SK-N-SH treated with all-trans-retinoic acid at 6 μM for 48 hours (cell line): ENCODE results near the gene ABCC4.

Experiments used
- OSR1 ChIP-seq: fragments of 250-450 bp; sonication (Bioruptor Pico); IDR thresholded peaks from 2 replicates; pipeline ENCODE4 v1.8.0; 2022; ENCODE audit warnings: moderate library complexity, mild to moderate bottlenecking, inconsistent platforms
- RARB ChIP-seq: fragments of 250-450 bp; sonication (Bioruptor Pico); IDR thresholded peaks from 2 replicates; pipeline ENCODE4 v1.8.0; 2021; ENCODE audit warnings: mild to moderate bottlenecking, moderate library complexity
- SNAI2 ChIP-seq: fragments of 250-450 bp; sonication (Bioruptor Pico); IDR thresholded peaks from 2 replicates; pipeline ENCODE4 v1.5.0; 2020; ENCODE audit warnings: mild to moderate bottlenecking, moderate library complexity
- ZFP3 ChIP-seq: fragments of 250-450 bp; sonication (Bioruptor Pico); IDR thresholded peaks from 2 replicates; pipeline ENCODE4 v1.5.0; 2020; ENCODE audit warnings: mild to moderate bottlenecking, moderate library complexity
- ZFP30 ChIP-seq: fragments of 450-650 bp; formaldehyde crosslinking; IDR thresholded peaks from 2 replicates; pipeline ENCODE4 v1.5.0; 2022; ENCODE audit warnings: mild to moderate bottlenecking, moderate library complexity
- ZNF565 ChIP-seq: fragments of 450-650 bp; formaldehyde crosslinking; conservative IDR thresholded peaks from 2 replicates; pipeline ENCODE4 v1.5.0; 2020; ENCODE audit warnings: low read depth, mild to moderate bottlenecking, moderate library complexity
- ZNF8 ChIP-seq: fragments of 450-650 bp; formaldehyde crosslinking; IDR thresholded peaks from 2 replicates; pipeline ENCODE4 v1.5.0; 2020; ENCODE audit warnings: mild to moderate bottlenecking, moderate library complexity
- TF ChIP-seq, protein P1 (sequence below): fragments of 250-450 bp; sonication (Bioruptor Pico); IDR thresholded peaks from 2 replicates; pipeline ENCODE4 v1.8.0; 2020; ENCODE audit warnings: mild to moderate bottlenecking, moderate library complexity, borderline replicate concordance
- TF ChIP-seq, protein P2 (sequence below): fragments of 250-450 bp; sonication (Bioruptor Pico); IDR thresholded peaks from 2 replicates; pipeline ENCODE4 v1.5.1; 2020; ENCODE audit warnings: low read depth, mild to moderate bottlenecking, moderate library complexity
- TF ChIP-seq, protein P3 (sequence below): fragments of 250-450 bp; sonication (Bioruptor Pico); IDR thresholded peaks from 2 replicates; pipeline ENCODE4 v1.5.0; 2020; ENCODE audit warnings: mild to moderate bottlenecking, moderate library complexity

DNA sequence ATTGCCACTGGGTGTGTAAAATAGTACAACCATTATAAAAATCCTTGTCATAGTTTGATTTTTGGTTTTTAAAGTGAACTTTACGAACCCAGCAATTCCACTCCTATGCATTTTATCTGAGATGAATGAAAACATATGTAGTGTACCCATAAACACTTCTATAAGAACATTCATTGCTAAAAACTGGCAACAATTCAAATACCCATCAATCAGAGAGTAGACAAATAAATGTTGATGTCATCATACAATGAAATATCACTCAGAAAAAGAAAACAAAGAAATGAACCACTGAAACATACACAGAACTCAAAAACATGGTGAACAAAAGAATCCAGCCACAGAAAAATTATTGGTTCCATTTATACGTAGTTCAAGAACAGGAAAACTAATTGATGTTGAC lies 202.3 kb downstream of the ABCC4 start:
- TF ChIP-seq ZFP3 (CRISPR knock-in tag) (no peak), ZNF565 (no peak), ZFP30 (CRISPR knock-in tag) (no peak), OSR1 (CRISPR knock-in tag) (no peak), SNAI2 (CRISPR knock-in tag) (no peak), ZNF8 (no peak), RARB (CRISPR knock-in tag) (no peak)
- TF ChIP-seq, protein P1, sequence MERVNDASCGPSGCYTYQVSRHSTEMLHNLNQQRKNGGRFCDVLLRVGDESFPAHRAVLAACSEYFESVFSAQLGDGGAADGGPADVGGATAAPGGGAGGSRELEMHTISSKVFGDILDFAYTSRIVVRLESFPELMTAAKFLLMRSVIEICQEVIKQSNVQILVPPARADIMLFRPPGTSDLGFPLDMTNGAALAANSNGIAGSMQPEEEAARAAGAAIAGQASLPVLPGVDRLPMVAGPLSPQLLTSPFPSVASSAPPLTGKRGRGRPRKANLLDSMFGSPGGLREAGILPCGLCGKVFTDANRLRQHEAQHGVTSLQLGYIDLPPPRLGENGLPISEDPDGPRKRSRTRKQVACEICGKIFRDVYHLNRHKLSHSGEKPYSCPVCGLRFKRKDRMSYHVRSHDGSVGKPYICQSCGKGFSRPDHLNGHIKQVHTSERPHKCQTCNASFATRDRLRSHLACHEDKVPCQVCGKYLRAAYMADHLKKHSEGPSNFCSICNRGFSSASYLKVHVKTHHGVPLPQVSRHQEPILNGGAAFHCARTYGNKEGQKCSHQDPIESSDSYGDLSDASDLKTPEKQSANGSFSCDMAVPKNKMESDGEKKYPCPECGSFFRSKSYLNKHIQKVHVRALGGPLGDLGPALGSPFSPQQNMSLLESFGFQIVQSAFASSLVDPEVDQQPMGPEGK (CRISPR knock-in tag): no peak
- TF ChIP-seq, protein P2, sequence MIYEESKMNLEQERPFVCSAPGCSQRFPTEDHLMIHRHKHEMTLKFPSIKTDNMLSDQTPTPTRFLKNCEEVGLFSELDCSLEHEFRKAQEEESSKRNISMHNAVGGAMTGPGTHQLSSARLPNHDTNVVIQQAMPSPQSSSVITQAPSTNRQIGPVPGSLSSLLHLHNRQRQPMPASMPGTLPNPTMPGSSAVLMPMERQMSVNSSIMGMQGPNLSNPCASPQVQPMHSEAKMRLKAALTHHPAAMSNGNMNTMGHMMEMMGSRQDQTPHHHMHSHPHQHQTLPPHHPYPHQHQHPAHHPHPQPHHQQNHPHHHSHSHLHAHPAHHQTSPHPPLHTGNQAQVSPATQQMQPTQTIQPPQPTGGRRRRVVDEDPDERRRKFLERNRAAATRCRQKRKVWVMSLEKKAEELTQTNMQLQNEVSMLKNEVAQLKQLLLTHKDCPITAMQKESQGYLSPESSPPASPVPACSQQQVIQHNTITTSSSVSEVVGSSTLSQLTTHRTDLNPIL: no peak
- TF ChIP-seq, protein P3, sequence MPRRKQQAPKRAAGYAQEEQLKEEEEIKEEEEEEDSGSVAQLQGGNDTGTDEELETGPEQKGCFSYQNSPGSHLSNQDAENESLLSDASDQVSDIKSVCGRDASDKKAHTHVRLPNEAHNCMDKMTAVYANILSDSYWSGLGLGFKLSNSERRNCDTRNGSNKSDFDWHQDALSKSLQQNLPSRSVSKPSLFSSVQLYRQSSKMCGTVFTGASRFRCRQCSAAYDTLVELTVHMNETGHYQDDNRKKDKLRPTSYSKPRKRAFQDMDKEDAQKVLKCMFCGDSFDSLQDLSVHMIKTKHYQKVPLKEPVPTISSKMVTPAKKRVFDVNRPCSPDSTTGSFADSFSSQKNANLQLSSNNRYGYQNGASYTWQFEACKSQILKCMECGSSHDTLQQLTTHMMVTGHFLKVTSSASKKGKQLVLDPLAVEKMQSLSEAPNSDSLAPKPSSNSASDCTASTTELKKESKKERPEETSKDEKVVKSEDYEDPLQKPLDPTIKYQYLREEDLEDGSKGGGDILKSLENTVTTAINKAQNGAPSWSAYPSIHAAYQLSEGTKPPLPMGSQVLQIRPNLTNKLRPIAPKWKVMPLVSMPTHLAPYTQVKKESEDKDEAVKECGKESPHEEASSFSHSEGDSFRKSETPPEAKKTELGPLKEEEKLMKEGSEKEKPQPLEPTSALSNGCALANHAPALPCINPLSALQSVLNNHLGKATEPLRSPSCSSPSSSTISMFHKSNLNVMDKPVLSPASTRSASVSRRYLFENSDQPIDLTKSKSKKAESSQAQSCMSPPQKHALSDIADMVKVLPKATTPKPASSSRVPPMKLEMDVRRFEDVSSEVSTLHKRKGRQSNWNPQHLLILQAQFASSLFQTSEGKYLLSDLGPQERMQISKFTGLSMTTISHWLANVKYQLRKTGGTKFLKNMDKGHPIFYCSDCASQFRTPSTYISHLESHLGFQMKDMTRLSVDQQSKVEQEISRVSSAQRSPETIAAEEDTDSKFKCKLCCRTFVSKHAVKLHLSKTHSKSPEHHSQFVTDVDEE: no peak
